ENCODE measurements around the gene CLEC18C.
"Not testable (repeated sequence)": the region's sequence is repeated elsewhere in the genome, so short reads cannot be mapped to it uniquely, and the experiment has no call there.

The CLEC18C gene

DNA sequence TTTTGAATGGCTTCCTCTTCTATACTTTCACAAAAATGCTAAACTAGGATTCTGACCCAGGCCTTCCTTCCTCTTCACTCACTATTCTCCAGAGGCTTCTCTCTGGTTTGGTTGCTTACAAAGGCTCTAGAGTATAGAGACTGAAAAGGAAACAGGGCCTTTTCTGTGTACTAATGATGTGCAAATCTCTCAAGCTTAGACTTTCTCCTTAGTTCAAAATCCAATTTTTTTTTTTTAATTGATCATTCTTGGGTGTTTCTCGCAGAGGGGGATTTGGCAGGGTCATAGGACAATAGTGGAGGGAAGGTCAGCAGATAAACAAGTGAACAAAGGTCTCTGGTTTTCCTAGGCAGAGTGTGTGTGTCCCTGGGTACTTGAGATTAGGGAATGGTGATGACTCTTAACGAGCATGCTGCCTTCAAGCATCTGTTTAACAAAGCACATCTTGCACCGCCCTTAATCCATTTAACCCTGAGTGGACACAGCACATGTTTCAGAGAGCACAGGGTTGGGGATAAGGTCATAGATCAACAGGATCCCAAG is 50.5 kb downstream of the CLEC18C start:
- H3K4me1 ChIP-seq (ENCODE audit: control insufficient read depth, insufficient read depth, low read length); H3K9ac ChIP-seq (ENCODE audit: low read length); DNase-seq (ENCODE audit: low read depth); H3K27me3 ChIP-seq (replicated peaks; ENCODE audit: control insufficient read depth, insufficient read depth, low read length); H3K9me3 ChIP-seq (ENCODE audit: control insufficient read depth, low read length); H3K4me3 ChIP-seq (ENCODE audit: low read length): not testable (repeated sequence)
- H3K36me3 ChIP-seq (ENCODE audit: control insufficient read depth, insufficient read depth, low read length, severe bottlenecking) = peaks cover 38% of the 10 kb centered on the region

DNA sequence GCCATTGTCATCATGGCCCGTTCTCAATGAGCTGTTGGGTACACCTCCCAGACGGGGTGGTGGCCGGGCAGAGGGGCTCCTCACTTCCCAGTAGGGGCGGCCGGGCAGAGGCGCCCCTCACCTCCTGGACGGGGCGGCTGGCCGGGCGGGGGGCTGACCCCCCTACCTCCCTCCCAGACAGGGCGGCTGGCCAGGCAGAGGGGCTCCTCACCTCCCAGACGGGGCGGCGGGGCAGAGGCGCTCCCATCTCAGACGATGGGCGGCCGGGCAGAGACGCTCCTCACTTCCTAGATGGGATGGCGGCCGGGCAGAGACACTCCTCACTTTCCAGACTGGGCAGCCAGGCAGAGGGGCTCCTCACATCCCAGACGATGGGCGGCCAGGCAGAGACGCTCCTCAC is 51.1 kb downstream of the CLEC18C start:
- not testable (repeated sequence) for H3K4me1 ChIP-seq (ENCODE audit: control insufficient read depth, insufficient read depth, low read length); H3K9ac ChIP-seq (ENCODE audit: low read length); H3K4me3 ChIP-seq (ENCODE audit: low read length); DNase-seq (ENCODE audit: low read depth); H3K27me3 ChIP-seq (replicated peaks; ENCODE audit: control insufficient read depth, insufficient read depth, low read length); H3K9me3 ChIP-seq (ENCODE audit: control insufficient read depth, low read length)
- peaks cover 37% of the 10 kb centered on the region for H3K36me3 ChIP-seq (ENCODE audit: control insufficient read depth, insufficient read depth, low read length, severe bottlenecking)

DNA sequence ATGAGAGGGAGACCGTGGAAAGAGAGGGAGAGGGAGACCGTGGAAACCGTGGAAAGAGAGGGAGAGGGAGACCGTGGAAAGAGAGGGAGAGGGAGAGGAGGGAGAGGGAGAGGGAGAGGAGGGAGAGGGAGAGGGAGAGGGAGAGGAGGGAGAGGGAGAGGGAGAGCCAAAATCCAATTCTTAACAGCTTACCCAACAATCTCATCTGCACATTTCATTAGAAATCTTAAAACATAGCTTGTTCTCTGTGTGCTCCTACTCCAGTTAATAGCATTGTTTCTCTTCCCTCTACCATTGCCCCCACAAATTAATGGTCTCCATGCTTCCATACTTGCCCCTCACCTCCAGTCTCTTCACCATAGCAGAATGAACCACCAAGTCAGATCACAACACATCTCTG is 51.8 kb downstream of the CLEC18C start:
- H3K9ac ChIP-seq (ENCODE audit: low read length); H3K4me1 ChIP-seq (ENCODE audit: control insufficient read depth, insufficient read depth, low read length); H3K4me3 ChIP-seq (ENCODE audit: low read length); H3K27me3 ChIP-seq (replicated peaks; ENCODE audit: control insufficient read depth, insufficient read depth, low read length); DNase-seq (ENCODE audit: low read depth); H3K9me3 ChIP-seq (ENCODE audit: control insufficient read depth, low read length): not testable (repeated sequence)
- peaks cover 32% of the 10 kb centered on the region for H3K36me3 ChIP-seq (ENCODE audit: control insufficient read depth, insufficient read depth, low read length, severe bottlenecking)

DNA sequence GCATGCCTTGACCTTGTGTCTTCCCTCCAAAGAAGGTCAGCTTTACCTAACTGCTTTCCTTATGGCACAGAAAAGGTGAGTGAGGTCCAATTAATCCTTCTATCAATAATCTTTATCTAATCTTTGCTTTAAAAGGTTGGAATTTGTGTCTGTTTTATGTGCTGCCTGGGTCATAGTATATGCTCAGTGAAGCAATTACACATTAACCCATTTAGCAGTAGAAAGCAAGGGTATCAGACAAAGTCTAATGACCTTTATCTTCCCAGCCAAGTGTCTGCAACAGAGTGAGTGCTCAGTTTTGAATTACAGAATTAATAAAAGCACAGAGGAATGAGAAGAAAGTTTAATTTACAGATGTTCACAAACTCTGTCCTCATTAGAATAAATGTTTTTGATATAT is 52.4 kb downstream of the CLEC18C start:
- not testable (repeated sequence) for H3K9ac ChIP-seq (ENCODE audit: low read length); H3K27me3 ChIP-seq (replicated peaks; ENCODE audit: control insufficient read depth, insufficient read depth, low read length); DNase-seq (ENCODE audit: low read depth); H3K9me3 ChIP-seq (ENCODE audit: control insufficient read depth, low read length); H3K4me1 ChIP-seq (ENCODE audit: control insufficient read depth, insufficient read depth, low read length); H3K4me3 ChIP-seq (ENCODE audit: low read length)
- H3K36me3 ChIP-seq (ENCODE audit: control insufficient read depth, insufficient read depth, low read length, severe bottlenecking) = peaks cover 32% of the 10 kb centered on the region

DNA sequence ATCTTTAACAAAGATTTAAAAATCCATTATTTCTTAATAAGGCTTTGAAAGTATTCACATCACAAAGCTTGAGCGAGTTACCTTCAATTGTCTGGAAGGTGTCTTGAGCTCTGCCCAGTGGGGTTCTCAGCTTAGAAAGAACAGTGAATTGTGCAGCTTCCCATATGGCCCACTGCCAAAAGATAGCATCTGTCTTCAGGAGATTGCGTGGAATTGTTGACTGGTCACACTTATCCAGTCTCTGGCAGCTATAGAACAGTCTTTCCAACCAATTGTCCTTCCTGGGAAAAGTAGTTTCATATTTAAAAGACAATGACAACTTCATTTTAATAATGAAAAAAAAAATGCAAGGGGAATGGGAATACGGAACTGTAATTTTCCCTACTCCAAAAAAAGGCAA is 58.2 kb downstream of the CLEC18C start:
- DNase-seq (ENCODE audit: low read depth); H3K4me3 ChIP-seq (ENCODE audit: low read length); H3K9me3 ChIP-seq (ENCODE audit: control insufficient read depth, low read length); H3K4me1 ChIP-seq (ENCODE audit: control insufficient read depth, insufficient read depth, low read length); H3K9ac ChIP-seq (ENCODE audit: low read length); H3K27me3 ChIP-seq (replicated peaks; ENCODE audit: control insufficient read depth, insufficient read depth, low read length): not testable (repeated sequence)
- peaks cover 51% of the 10 kb centered on the region for H3K36me3 ChIP-seq (ENCODE audit: control insufficient read depth, insufficient read depth, low read length, severe bottlenecking)

Data from adipocyte (in vitro differentiated cells).